ENCODE results near the gene CHCHD6.
A peak's percentile ranks its signal among the peaks of the same experiment; 100 is the strongest.
"Not testable (repeated sequence)": the region's sequence is repeated elsewhere in the genome, so short reads cannot be mapped to it uniquely, and the experiment has no call there.

The CHCHD6 gene

GRCh38 chr3:126773167-126773566 lies 69.1 kb downstream of the CHCHD6 start:
- no peak for DNase-seq

GRCh38 chr3:126773783-126774182 lies 69.7 kb downstream of the CHCHD6 start:
- no peak for DNase-seq

GRCh38 chr3:126777366-126777765 lies 73.3 kb downstream of the CHCHD6 start:
- DNase-seq: no peak

GRCh38 chr3:126780666-126781065 lies 76.6 kb downstream of the CHCHD6 start:
- DNase-seq: no peak

GRCh38 chr3:126781406-126781805 lies 77.4 kb downstream of the CHCHD6 start:
- peak; percentile 34 to 44 for DNase-seq

GRCh38 chr3:126781889-126782491 lies 78.0 kb downstream of the CHCHD6 start:
- peak; percentile 34 to 68 for DNase-seq

- DNase-seq: peak in 1 of 2 experiments; percentile 52
Observed at GRCh38 chr3:126782536-126782935, 78.5 kb downstream of the CHCHD6 start.

- DNase-seq: no peak
Observed at GRCh38 chr3:126784254-126784653, 80.2 kb downstream of the CHCHD6 start.

GRCh38 chr3:126791320-126791719 lies 87.3 kb downstream of the CHCHD6 start:
- DNase-seq: not testable (repeated sequence)

- DNase-seq: no peak
Observed at GRCh38 chr3:126792998-126793397, 89.0 kb downstream of the CHCHD6 start.

- DNase-seq: no peak
Observed at GRCh38 chr3:126797563-126797962, 93.5 kb downstream of the CHCHD6 start.

GRCh38 chr3:126798521-126798920 lies 94.5 kb downstream of the CHCHD6 start:
- no peak for DNase-seq

- no peak for DNase-seq
Observed at GRCh38 chr3:126799099-126799498, 95.1 kb downstream of the CHCHD6 start.

GRCh38 chr3:126801312-126801711 lies 97.3 kb downstream of the CHCHD6 start:
- not testable (repeated sequence) for DNase-seq

GRCh38 chr3:126807795-126808194 lies 103.8 kb downstream of the CHCHD6 start:
- DNase-seq: no peak

- no peak for DNase-seq
Observed at GRCh38 chr3:126811530-126811929, 107.5 kb downstream of the CHCHD6 start.

GRCh38 chr3:126816298-126816697 lies 112.3 kb downstream of the CHCHD6 start:
- no peak for DNase-seq

GRCh38 chr3:126816986-126817777 lies 113.1 kb downstream of the CHCHD6 start:
- peak in 1 of 2 experiments; percentile 49 for DNase-seq

- no peak for DNase-seq
Observed at GRCh38 chr3:126817781-126818180, 113.7 kb downstream of the CHCHD6 start.

GRCh38 chr3:126818400-126819095 lies 114.5 kb downstream of the CHCHD6 start:
- DNase-seq: no peak

- DNase-seq: no peak
Observed at GRCh38 chr3:126826693-126827092, 122.7 kb downstream of the CHCHD6 start.

GRCh38 chr3:126827121-126827520 lies 123.1 kb downstream of the CHCHD6 start:
- DNase-seq: no peak

GRCh38 chr3:126828306-126828705 lies 124.3 kb downstream of the CHCHD6 start:
- no peak for DNase-seq

- DNase-seq: no peak
Observed at GRCh38 chr3:126832933-126833332, 128.9 kb downstream of the CHCHD6 start.

Data from NCI-H446 (cell line).